Psoas muscle (tissue), 8 donors: ENCODE results near the gene RBMS3. TPM values are rescaled to one million over a fixed set of nuclear protein-coding genes. Genes with fewer than 3 reads are reported as not detected.

Source experiments
- ATAC-seq, 4 donors: fragments of 200-7000 bp; cut with Tn5 transposase; one replicate each; pipeline ENCODE4 v1.9.1; 2020; ENCODE audit warnings: moderate library complexity in 3 of 4, mild to moderate bottlenecking in 2 of 4
- DNase-seq, 2 donors: peaks; one replicate each; pipeline ENCODE4 v3.0.0-alpha.2; 2020
- H3K27ac ChIP-seq: fragments of 200-600 bp; one replicate; pipeline ENCODE4 v1.8.0; 2022
- H3K27me3 ChIP-seq, 3 donors: fragments of 200-600 bp in 1 of 3; one replicate each; pipeline versions ENCODE4 v1.6.1 to v1.8.0; 2013 to 2022; ENCODE audit warnings: low read length in 2 of 3, mild to moderate bottlenecking in 2 of 3, moderate library complexity in 1 of 3; ENCODE audit not compliant: insufficient read depth in 3 of 3
- H3K36me3 ChIP-seq, 2 donors: fragments of 200-600 bp in 1 of 2; one replicate each; pipeline versions ENCODE4 v1.6.1 to v1.8.0; 2013 to 2022; ENCODE audit warnings: low read depth in 1 of 2, mild to moderate bottlenecking in 1 of 2, moderate library complexity in 1 of 2; ENCODE audit not compliant: insufficient read depth in 1 of 2
- H3K4me1 ChIP-seq: fragments of 200-600 bp; one replicate; pipeline ENCODE4 v1.8.0; 2022
- H3K4me3 ChIP-seq: fragments of 200-600 bp; one replicate; pipeline ENCODE4 v1.8.0; 2022; ENCODE audit warnings: mild to moderate bottlenecking
- H3K9me3 ChIP-seq: fragments of 200-600 bp; one replicate; pipeline ENCODE4 v1.8.0; 2022
- CTCF ChIP-seq: fragments of 200-600 bp; IDR thresholded peaks from one replicate; pipeline ENCODE4 v1.8.0; 2022; ENCODE audit warnings: antibody characterized with exemption
- WGBS, 3 donors: extraction: QIAGEN DNeasy Blood & Tissue Kit; methylation state at CpG; one replicate each; pipeline versions ENCODE4 v1.1.6 to v1.1.7; 2013; 5-methylcytosine and 5-hydroxymethylcytosine counted together
- intact Hi-C, 2 donors: fragments of 100-400 bp; cut with DNase I; formaldehyde crosslinking; loops; one replicate each; pipeline versions ENCODE4 v1.11.0 to v1.14.2; 2022
- polyA plus RNA-seq, 3 donors: library from polyadenylated mRNA; stranded (reverse); fragments of 200-250 nt; gene quantifications; one replicate each; pipeline ENCODE4 v1.2.3, GENCODE V29; 2013
- total RNA-seq, 4 donors: library from RNA; stranded (reverse); fragmentation: NEBNext Ultra II Directional in 2 of 4; extraction: Animal tissue kit (Norgen Biotek cat#: 25700) in 2 of 4; gene quantifications; one replicate each; pipeline versions ENCODE4 v1.2.1 to v1.2.4, GENCODE V29; 2021 to 2023
- donor health status: healthy with polysubstance abuse.
- donor health status: DM: no; HTN: no; CAD: no; lungs with moderate emphysema.
- donor health status: Bipolar disorder and iron deficiency.
- donor health status: healthy.
- donor health status: DM: yes; HTN: yes; CAD: no.
- donor health status: DM: no; HTN: no; CAD: no.
- donor health status: DM: no; HTN: no; CAD: no.
- donor health status: DM: yes; HTN: yes; CAD: no.

The RBMS3 gene
- total and polyA plus RNA-seq, 7 donors, result 3.8 to 34.5 (median 23.5) TPM

DNA sequence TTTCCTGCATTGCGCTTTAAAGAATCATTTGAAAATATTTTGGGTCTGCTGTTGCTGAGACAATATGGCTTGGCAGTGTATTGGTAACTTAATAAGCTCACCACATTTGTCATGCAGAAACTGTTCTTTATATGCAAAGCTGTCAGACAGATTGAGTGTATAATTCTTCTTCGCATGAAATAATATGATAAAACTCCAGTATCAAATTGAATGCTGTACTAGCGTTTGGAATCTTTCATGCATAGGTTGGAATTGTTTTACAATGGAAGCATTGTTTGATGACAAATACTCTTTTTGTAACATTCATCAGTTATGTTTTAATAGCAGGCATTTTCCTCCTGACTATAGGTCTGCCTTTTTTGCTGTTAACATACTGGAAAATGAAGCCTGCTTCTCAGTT, 53.8 kb downstream of the RBMS3 start:
- peaks cover 78% of the 10 kb centered on the region for H3K4me1 ChIP-seq
- no peaks in the 10 kb centered on the region for H3K9me3 ChIP-seq
- DNase-seq (no peak), ATAC-seq (no peak)
- no peaks in the 10 kb centered on the region for H3K36me3 ChIP-seq
- peak overlapping the region; percentile 79 for H3K27ac ChIP-seq
- peak overlapping the region; percentile 58 for H3K4me3 ChIP-seq
- H3K27me3 ChIP-seq, result no peaks in the 10 kb centered on the region
- no peak for TF ChIP-seq CTCF
- intact Hi-C loops, result loop anchor here (1.0 to 5.0 kb wide), 2 partner anchors 10 to 52 kb away; partner anchors contain the start of gene RBMS3 (in 1 of the 2)
- WGBS, 3 donors, result 24 to 49% (median 26%) methylated on average over 3 of the region's 3 CpGs

DNA sequence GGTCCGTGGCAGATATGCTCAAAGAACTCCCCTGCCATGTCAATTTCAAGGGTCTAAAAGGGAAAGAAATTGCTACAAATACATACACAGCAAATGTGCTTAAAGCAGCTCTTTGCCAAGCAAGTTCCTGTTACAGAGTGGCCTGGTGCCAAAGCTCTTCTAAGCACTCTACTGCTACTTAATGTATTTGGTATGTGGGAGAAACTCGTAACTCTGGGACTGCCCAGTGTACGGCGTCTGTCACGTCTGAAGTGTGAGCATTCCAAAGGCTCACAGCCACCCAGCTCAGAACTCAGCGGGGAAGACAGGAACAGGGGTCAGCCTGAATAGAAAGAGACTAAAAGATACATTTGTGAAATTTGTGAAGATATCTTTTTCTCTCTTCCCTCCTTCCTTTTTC, 54.6 kb downstream of the RBMS3 start:
- intact Hi-C loops, result no loop called here
- peak; percentile 87 to 93 (median 88) for ATAC-seq
- no peaks in the 10 kb centered on the region for H3K27me3 ChIP-seq
- H3K4me3 ChIP-seq, result peak overlapping the region; percentile 58
- 0 to 3% (median 1%) methylated on average over 6 of the region's 6 CpGs for WGBS, 3 donors
- no peaks in the 10 kb centered on the region for H3K9me3 ChIP-seq
- no peaks in the 10 kb centered on the region for H3K36me3 ChIP-seq
- H3K27ac ChIP-seq, result peak overlapping the region; percentile 79
- TF ChIP-seq CTCF, result no peak
- peaks cover 74% of the 10 kb centered on the region for H3K4me1 ChIP-seq
- DNase-seq, result peak; percentile 59 to 67

GRCh38 chr3:29335943-29336342, 55.1 kb downstream of the RBMS3 start:
- no peak for TF ChIP-seq CTCF
- peak overlapping the region; percentile 58 for H3K4me3 ChIP-seq
- H3K27me3 ChIP-seq, result no peaks in the 10 kb centered on the region
- no peaks in the 10 kb centered on the region for H3K36me3 ChIP-seq
- H3K9me3 ChIP-seq, result no peaks in the 10 kb centered on the region
- H3K4me1 ChIP-seq, result peaks cover 69% of the 10 kb centered on the region
- ATAC-seq (no peak), DNase-seq (no peak)
- intact Hi-C loops, result no loop called here
- H3K27ac ChIP-seq, result peak overlapping the region; percentile 79
- WGBS, 3 donors, result 34 to 60% (median 41%) methylated on average over 4 of the region's 4 CpGs

- intact Hi-C loops, result no loop called here
- no peak overlapping the region for H3K27ac ChIP-seq
These were observed 56.7 kb downstream of the RBMS3 start for GRCh38 chr3:29337565-29337964.

More at GRCh38 chr3:29337565-29337964, 56.7 kb downstream of the RBMS3 start:
- no peaks in the 10 kb centered on the region for H3K9me3 ChIP-seq
- TF ChIP-seq CTCF, result no peak
- H3K4me3 ChIP-seq, result no peak overlapping the region
- peaks cover 56% of the 10 kb centered on the region for H3K4me1 ChIP-seq
- no peaks in the 10 kb centered on the region for H3K36me3 ChIP-seq
- ATAC-seq (peak in 1 of 4 donors; percentile 38), DNase-seq (no peak)
- H3K27me3 ChIP-seq, result no peaks in the 10 kb centered on the region
